Mesothelial cell of epicardium (in vitro differentiated cells): ENCODE results near the gene TTC9. TPM values are rescaled to one million over a fixed set of nuclear protein-coding genes. Genes with fewer than 3 reads are reported as not detected.

ENCODE experiments used
- DNase-seq, 2 experiments: peaks; one replicate each; pipeline ENCODE4 v3.0.0; 2021; ENCODE audit warnings: low spot score in 2 of 2; ENCODE audit not compliant: unreplicated experiment in 2 of 2
- H3K27ac Mint-ChIP-seq: 2 replicates; pipeline ENCODE4 v1.8.0; 2021; ENCODE audit warnings: mixed read lengths
- H3K27me3 Mint-ChIP-seq: 2 replicates; pipeline ENCODE4 v1.8.0; 2021; ENCODE audit warnings: low read depth, mixed read lengths
- H3K36me3 Mint-ChIP-seq: 2 replicates; pipeline ENCODE4 v1.8.0; 2021; ENCODE audit warnings: mixed read lengths
- H3K4me1 Mint-ChIP-seq: 2 replicates; pipeline ENCODE4 v1.8.0; 2021; ENCODE audit warnings: mixed read lengths
- H3K4me3 Mint-ChIP-seq: 2 replicates; pipeline ENCODE4 v1.8.0; 2021; ENCODE audit warnings: mild to moderate bottlenecking, moderate library complexity, mixed read lengths
- H3K9me3 Mint-ChIP-seq: 2 replicates; pipeline ENCODE4 v1.8.0; 2021; ENCODE audit warnings: mixed read lengths
- CTCF ChIP-seq: fragments of 200-600 bp; sonication (generic); IDR thresholded peaks from one replicate; pipeline ENCODE4 v1.5.0; 2021; ENCODE audit warnings: antibody characterized with exemption; ENCODE audit not compliant: unreplicated experiment
- total RNA-seq: library from RNA; stranded (reverse); gene quantifications from 3 replicates; pipeline ENCODE4 v1.2.1, GENCODE V29; 2021

Gene TTC9
- total RNA-seq, 1 donor from 2014 or later, result 4.8 TPM

DNA sequence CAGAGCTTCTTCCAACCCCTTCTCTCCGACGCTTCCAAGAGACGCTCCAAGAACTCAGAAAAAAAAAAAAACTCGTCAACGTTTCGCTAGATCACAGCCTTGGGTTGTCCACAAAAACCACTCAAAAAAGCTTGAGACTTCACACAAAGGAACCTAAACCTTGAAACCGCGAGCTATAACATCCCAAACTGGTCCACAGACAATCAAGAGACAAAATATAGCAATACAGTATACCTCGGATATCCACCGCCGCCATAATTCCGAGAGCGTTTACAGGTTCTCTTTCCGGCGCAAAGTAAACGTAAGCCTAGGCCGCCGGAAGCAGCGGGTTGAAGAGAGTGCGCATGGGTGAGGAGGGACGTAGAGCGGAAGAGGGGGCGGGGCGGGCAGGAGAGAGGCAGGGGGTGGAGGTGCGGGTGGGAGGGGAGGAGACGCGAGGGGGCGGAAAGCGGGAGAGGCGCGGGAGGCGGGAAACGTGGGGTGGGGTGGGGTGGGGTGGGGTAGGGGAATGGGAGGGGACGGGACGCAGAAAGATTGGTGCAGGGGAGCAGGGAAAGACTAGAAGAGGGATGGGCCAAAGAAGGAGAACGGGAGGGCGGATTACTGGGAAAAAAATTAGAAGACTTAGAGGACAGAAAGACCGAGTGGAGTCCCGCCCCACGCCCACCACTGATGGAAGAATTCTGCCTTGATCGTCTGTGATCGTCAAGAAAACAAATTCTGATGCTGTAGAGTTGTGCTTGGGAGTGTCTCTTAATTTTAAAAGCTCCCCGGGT is 41.1 kb upstream of the TTC9 start, which contains the start of gene MED6:
MED6 (minus strand) TSS at position 274 of the 776 bp plus-strand sequence; CDS start at position 256, 18 bp downstream.
- H3K36me3 Mint-ChIP-seq, result peaks cover 2% of the 10 kb centered on the region
- H3K4me3 Mint-ChIP-seq, result peak within 1 kb of the TSS; percentile 100
- peak within 1 kb of the TSS; percentile 100 for H3K27ac Mint-ChIP-seq
- no peak for TF ChIP-seq CTCF
- peak; percentile 91 to 92 for DNase-seq
- H3K27me3 Mint-ChIP-seq, result peaks cover 10% of the 10 kb centered on the region
- no peaks in the 10 kb centered on the region for H3K9me3 Mint-ChIP-seq
- peaks cover 26% of the 10 kb centered on the region for H3K4me1 Mint-ChIP-seq

DNA sequence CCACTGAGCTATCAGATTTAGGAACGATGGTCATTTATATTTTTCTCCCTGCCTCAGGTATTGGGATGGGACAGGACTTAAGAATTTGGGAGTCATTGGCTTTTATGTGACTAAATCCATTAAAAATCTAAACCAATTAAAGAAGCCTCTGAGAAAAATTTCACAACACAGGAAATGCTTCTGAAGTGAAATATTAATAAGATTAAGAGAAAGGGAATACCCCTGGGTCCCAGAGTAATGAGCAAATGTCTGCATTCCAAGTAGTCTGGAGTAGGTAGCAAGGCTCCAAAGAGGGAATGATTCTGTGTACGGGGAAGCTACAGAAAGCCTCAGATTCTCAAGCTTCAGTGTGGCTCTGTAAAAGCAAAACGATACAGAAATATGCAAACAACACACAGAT is 40.6 kb upstream of the TTC9 start:
- H3K27me3 Mint-ChIP-seq, result peaks cover 12% of the 10 kb centered on the region
- H3K4me1 Mint-ChIP-seq, result peaks cover 26% of the 10 kb centered on the region
- no peak for DNase-seq
- H3K4me3 Mint-ChIP-seq, result peak overlapping the region; percentile 100
- no peak for TF ChIP-seq CTCF
- H3K9me3 Mint-ChIP-seq, result no peaks in the 10 kb centered on the region
- H3K27ac Mint-ChIP-seq, result peak overlapping the region; percentile 95
- peaks cover 2% of the 10 kb centered on the region for H3K36me3 Mint-ChIP-seq

GRCh38 chr14:70602254-70602653 is 39.5 kb upstream of the TTC9 start:
- peaks cover 19% of the 10 kb centered on the region for H3K27me3 Mint-ChIP-seq
- H3K4me1 Mint-ChIP-seq, result peaks cover 26% of the 10 kb centered on the region
- H3K4me3 Mint-ChIP-seq, result no peak overlapping the region
- no peak for TF ChIP-seq CTCF
- H3K9me3 Mint-ChIP-seq, result no peaks in the 10 kb centered on the region
- H3K27ac Mint-ChIP-seq, result no peak overlapping the region
- H3K36me3 Mint-ChIP-seq, result no peaks in the 10 kb centered on the region
- no peak for DNase-seq

DNA sequence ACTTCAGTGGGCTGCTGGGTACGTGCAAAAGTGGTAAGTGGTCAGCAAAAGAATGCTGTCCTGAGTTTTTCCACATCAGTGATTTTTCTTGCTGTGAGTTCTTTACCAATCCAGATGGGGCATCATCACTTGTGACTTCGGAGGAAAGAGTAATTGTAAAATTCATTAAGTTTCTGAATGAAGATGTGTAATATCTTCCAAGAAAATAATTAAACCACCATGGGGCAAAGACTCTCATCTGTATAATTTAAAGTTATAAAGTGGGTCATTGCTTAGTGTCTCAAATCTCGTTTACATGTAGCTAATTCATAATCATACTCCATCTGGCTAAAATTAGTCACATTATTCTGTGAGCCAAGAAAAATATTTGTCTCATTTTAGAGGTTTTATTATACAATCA is 30.5 kb upstream of the TTC9 start:
- H3K36me3 Mint-ChIP-seq, result no peaks in the 10 kb centered on the region
- H3K27ac Mint-ChIP-seq, result no peak overlapping the region
- no peak for DNase-seq
- H3K27me3 Mint-ChIP-seq, result peaks cover 37% of the 10 kb centered on the region
- H3K9me3 Mint-ChIP-seq, result no peaks in the 10 kb centered on the region
- no peak for TF ChIP-seq CTCF
- no peak overlapping the region for H3K4me3 Mint-ChIP-seq
- H3K4me1 Mint-ChIP-seq, result no peaks in the 10 kb centered on the region

GRCh38 chr14:70616646-70617045 is 25.1 kb upstream of the TTC9 start:
- TF ChIP-seq CTCF, result no peak
- Mint-ChIP-seq H3K4me3 (no peak overlapping the region), H3K36me3 (no peaks in the 10 kb centered on the region), H3K27me3 (peaks cover 13% of the 10 kb centered on the region), H3K9me3 (no peaks in the 10 kb centered on the region), H3K4me1 (no peaks in the 10 kb centered on the region), H3K27ac (no peak overlapping the region)
- no peak for DNase-seq
